Mucosa of descending colon (tissue), 3 donors: ENCODE results near the gene OVOL3. TPM values are rescaled to one million over a fixed set of nuclear protein-coding genes. Genes with fewer than 3 reads are reported as not detected.

Experiments
- ATAC-seq: fragments of 200-7000 bp; cut with Tn5 transposase; one replicate; pipeline ENCODE4 v1.9.1; 2020; ENCODE audit warnings: mild to moderate bottlenecking, moderate library complexity
- DNase-seq, 3 donors: peaks; one replicate each; pipeline ENCODE4 v3.0.0-alpha.2; 2020
- H3K36me3 ChIP-seq: fragments of 200-600 bp; one replicate; pipeline ENCODE4 v1.8.0; 2021; ENCODE audit warnings: low read depth, mild to moderate bottlenecking
- H3K4me1 ChIP-seq: fragments of 200-600 bp; one replicate; pipeline ENCODE4 v1.8.0; 2021; ENCODE audit warnings: low read depth, mild to moderate bottlenecking
- H3K4me3 ChIP-seq: fragments of 200-600 bp; one replicate; pipeline ENCODE4 v1.8.0; 2021; ENCODE audit warnings: mild to moderate bottlenecking
- H3K9me3 ChIP-seq: fragments of 200-600 bp; one replicate; pipeline ENCODE4 v1.8.0; 2021; ENCODE audit warnings: mild to moderate bottlenecking
- CTCF ChIP-seq: fragments of 200-600 bp; IDR thresholded peaks from one replicate; pipeline ENCODE4 v1.8.0; 2022; ENCODE audit warnings: antibody characterized with exemption, mild to moderate bottlenecking
- intact Hi-C, 2 donors: fragments of 100-400 bp; cut with DNase I in 1 of 2; cut with micrococcal nuclease in 1 of 2; formaldehyde crosslinking; loops; one replicate each; pipeline versions ENCODE4 v1.11.0 to v1.11.1; 2022; cut with DNase I, micrococcal nuclease
- total RNA-seq, 3 donors: library from RNA; stranded (reverse); fragmentation: NEBNext Ultra II Directional in 2 of 3; extraction: Animal tissue kit (Norgen Biotek cat#: 25700) in 2 of 3; gene quantifications; one replicate each; pipeline versions ENCODE4 v1.2.1 to v1.2.4, GENCODE V29; 2021 to 2023
- donor health status: DM: no; HTN: no; CAD: no; lungs with moderate emphysema.
- donor health status: DM: no; HTN: no; CAD: no.
- donor health status: DM: no; HTN: yes; CAD: no.

OVOL3 gene
- total RNA-seq, 3 donors from 2014 or later, result not detected

DNA sequence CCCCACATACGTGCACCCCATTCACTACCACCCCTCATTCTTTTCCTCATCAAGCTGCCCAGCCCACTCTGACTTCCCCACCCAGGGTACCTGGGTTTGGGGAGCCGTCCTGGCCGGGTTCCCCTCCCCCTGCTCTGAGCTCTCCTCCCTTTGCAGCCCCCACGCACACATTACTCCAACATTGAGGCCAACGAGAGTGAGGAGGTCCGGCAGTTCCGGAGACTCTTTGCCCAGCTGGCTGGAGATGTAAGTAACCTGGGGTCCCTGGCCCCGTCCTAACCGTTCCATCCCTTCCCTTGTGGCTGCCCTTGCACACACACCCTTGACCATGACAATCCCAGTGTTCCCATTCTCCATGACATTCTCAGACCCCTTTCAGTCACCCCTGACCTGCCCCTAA, 31.6 kb downstream of the OVOL3 start:
- Histone ChIP-seq H3K9me3 (no peaks in the 10 kb centered on the region), H3K36me3 (peaks cover 30% of the 10 kb centered on the region), H3K4me1 (peaks cover 9% of the 10 kb centered on the region), H3K4me3 (no peak overlapping the region)
- intact Hi-C loops, result no loop called here
- ATAC-seq, result no peak
- TF ChIP-seq CTCF, result no peak
- DNase-seq, result no peak

GRCh38 chr19:36144624-36145023, 33.7 kb downstream of the OVOL3 start:
- H3K36me3 ChIP-seq, result peaks cover 30% of the 10 kb centered on the region
- H3K9me3 ChIP-seq, result no peaks in the 10 kb centered on the region
- DNase-seq (no peak), ATAC-seq (no peak)
- H3K4me3 ChIP-seq, result no peak overlapping the region
- peaks cover 7% of the 10 kb centered on the region for H3K4me1 ChIP-seq
- TF ChIP-seq CTCF, result no peak
- intact Hi-C loops, result no loop called here

- intact Hi-C loops, result no loop called here
- DNase-seq (peak in 1 of 3 donors; percentile 21), ATAC-seq (no peak)
- Histone ChIP-seq H3K36me3 (peaks cover 13% of the 10 kb centered on the region), H3K4me3 (no peak overlapping the region), H3K9me3 (no peaks in the 10 kb centered on the region), H3K4me1 (no peaks in the 10 kb centered on the region)
- no peak for TF ChIP-seq CTCF
These were observed 38.9 kb downstream of the OVOL3 start for GRCh38 chr19:36149673-36150406.

- no peak for ATAC-seq
- Histone ChIP-seq H3K4me1 (no peaks in the 10 kb centered on the region), H3K36me3 (peaks cover 8% of the 10 kb centered on the region), H3K4me3 (no peak overlapping the region), H3K9me3 (no peaks in the 10 kb centered on the region)
- TF ChIP-seq CTCF, result no peak
- DNase-seq, result peak in 1 of 3 donors; percentile 24
- intact Hi-C loops, result no loop called here
These were observed 39.6 kb downstream of the OVOL3 start for GRCh38 chr19:36150586-36150985.

GRCh38 chr19:36151144-36152018, 40.4 kb downstream of the OVOL3 start:
- no peak for TF ChIP-seq CTCF
- no peaks in the 10 kb centered on the region for H3K4me1 ChIP-seq
- peak; percentile 41 for ATAC-seq
- peak in 1 of 3 donors; percentile 34 for DNase-seq
- intact Hi-C loops, result no loop called here
- H3K4me3 ChIP-seq, result no peak overlapping the region
- no peaks in the 10 kb centered on the region for H3K9me3 ChIP-seq
- peaks cover 5% of the 10 kb centered on the region for H3K36me3 ChIP-seq
